GM04504 (cell line): ENCODE measurements around the gene PIK3AP1.
"Not testable (repeated sequence)": the region's sequence is repeated elsewhere in the genome, so short reads cannot be mapped to it uniquely, and the experiment has no call there.

Experiments used
- DNase-seq: peaks from one replicate; pipeline ENCODE4 v3.0.0-alpha.2; 2012; ENCODE audit warnings: low read depth

PIK3AP1 gene, protein sequence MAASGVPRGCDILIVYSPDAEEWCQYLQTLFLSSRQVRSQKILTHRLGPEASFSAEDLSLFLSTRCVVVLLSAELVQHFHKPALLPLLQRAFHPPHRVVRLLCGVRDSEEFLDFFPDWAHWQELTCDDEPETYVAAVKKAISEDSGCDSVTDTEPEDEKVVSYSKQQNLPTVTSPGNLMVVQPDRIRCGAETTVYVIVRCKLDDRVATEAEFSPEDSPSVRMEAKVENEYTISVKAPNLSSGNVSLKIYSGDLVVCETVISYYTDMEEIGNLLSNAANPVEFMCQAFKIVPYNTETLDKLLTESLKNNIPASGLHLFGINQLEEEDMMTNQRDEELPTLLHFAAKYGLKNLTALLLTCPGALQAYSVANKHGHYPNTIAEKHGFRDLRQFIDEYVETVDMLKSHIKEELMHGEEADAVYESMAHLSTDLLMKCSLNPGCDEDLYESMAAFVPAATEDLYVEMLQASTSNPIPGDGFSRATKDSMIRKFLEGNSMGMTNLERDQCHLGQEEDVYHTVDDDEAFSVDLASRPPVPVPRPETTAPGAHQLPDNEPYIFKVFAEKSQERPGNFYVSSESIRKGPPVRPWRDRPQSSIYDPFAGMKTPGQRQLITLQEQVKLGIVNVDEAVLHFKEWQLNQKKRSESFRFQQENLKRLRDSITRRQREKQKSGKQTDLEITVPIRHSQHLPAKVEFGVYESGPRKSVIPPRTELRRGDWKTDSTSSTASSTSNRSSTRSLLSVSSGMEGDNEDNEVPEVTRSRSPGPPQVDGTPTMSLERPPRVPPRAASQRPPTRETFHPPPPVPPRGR

DNA sequence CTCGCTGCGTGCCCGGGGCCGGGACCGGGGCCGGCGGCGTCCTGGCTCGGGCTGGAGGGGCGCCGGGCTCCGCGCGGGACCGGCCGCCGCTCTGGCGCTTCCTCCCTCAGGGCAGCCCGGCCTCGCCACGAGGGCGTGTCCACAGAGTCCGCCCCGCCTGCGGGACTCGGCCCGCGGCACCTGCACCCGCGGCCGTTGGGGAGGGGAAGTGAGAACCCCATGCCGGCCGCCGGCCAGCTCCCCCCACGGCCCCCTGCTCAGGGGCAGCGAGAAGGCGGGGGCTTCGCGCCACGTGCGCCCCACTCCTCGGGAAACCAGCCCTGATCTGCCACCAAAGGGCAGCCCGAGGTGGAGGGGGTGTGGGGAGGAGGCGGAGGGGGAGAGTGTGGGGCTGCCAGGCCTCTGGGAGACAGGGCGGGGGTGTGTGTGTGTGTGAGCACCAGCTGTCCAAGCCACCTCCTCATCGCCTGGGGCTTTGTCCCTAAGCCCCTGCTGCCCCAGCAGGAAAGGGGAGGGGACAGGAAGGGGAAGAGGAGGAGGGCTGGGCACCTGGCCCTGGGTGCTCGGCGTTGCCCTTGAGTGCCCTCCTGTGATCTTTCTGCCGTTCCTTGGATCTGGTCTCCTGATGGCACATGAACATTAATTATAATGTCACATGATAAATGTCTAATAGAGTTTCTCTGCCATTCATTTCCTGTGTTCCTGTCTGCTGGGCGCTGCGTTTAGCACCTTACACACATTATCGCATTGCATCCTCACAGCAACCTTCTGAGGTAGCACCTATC, at the start of gene PIK3AP1:
Gene PIK3AP1 (minus strand): TSS at position 93 of the 785 bp plus-strand sequence. CDS start 120 bp downstream, outside the sequence.
- DNase-seq, result no peak

DNA sequence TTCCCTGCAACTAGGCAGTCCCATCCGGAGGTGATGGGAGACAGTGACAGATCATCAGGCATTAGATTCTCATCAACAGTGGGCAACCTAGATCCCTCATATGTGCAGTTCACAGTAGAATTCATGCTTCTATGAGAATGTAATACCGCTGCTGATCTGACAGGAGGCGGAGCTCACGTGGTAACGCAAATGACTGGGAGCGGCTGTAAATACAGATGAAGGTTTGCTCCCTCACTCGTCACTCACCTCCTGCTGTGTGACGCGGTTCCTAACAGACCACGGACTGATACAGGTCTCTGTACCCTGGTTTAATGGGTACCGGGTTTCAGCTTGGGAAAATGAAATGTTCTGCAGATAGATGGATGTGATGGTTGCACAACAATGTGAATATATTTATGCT, 47.8 kb upstream of the PIK3AP1 start:
- DNase-seq, result no peak

DNA sequence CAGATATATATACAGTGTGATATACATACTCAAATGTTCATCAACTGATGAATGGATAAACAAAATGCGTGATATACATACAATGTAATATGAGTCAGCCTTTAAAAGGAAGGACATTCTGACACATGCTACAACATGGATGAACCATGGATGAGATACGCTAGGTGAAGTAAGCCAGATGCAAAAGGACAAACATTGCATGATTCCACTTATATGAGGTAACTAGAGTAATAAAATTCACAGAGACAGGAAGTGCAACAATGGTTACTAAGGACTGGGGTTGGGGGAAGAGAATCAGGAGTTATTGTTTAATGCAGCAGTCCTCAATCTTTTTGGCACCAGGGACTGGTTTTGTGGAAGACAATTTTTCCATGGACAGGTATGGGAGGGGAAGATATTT, 47.3 kb upstream of the PIK3AP1 start:
- DNase-seq, result peak; percentile 5

DNA sequence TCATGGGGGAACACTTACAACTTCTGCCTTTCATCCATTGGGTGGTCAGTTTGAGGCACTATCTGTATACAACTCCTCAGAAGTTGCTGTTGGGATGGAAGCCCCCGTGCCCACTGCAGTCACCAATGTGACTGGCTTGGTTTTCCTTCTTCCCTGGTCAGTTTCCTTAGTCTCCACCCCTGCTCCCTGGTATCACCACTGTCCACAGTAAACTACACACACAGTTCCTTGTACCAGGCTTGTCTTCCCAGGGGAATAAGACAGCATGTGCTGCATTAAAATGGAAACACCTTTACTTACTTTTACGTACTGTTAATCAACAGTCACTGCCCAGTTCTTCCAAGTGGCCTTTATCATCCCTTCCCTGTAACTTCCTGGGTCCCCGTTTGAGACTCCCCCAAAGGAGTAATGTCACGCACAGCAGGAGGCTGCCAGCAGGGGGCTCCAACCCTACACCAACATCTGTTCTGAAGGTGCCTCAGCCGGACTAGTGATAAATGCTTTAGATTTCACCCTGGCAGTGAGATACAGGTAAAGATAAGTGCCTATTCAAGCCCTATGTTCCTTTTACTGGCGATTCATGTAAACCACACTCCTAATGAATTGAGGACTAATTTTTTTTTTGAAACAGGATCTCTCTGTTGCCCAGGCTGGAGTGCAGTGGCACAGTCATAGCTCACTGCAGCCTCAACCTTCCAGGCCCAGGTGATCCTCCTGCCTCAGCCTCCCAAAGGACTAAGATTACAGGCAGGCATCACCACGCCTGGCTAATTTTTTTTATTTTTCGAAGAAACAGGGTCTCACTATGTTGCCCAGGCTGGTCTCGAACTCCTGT, 45.3 kb upstream of the PIK3AP1 start:
- DNase-seq, result peak; percentile 29

DNA sequence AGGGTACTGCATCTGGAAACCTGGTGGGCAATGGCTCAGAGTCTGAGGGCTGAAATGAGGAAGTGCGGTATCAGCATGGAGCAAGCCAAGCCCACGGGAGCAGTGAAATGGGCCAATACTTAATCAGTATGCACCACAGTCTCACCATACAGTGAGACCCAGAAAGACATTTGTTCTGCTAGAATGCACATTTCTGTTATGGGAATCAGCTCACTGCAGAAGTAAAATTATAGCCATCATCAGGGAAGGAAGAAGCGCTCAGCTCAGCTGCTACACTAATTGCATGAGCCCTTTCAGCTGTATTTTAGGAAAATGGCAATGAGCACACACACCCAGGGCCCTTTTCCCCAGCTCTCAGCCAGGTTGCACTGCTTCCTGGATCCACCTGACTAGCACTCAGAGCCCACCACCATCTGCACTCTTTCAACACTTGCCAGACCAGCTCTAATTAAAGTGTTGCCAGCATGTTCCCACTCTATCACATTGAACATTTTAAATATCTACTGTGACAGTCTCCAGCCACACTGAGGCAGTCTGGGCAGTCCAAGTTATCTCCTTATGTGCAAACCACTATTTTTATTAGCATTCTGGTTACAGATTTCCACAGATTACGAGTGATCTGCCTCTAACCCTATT, 44.2 kb upstream of the PIK3AP1 start:
- no peak for DNase-seq

DNA sequence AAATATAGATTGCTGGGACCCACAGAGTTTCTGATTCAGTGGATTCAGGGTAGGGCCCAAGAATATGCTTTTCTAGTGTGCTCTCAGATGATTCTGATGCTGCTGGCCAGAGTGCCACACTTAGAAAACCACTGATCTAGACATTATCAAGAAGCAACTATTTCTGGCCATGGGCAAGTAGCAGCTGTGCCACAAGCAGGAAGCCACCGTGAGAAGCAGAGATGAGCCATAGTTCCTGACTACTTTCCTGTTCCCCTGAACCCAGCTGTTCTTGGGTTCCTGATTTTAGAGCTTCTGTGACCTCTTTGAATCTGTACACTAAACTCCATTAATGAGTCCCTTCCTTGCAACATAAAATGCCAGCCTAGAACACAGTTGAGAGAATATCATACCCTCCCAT, 38.1 kb upstream of the PIK3AP1 start:
- no peak for DNase-seq

DNA sequence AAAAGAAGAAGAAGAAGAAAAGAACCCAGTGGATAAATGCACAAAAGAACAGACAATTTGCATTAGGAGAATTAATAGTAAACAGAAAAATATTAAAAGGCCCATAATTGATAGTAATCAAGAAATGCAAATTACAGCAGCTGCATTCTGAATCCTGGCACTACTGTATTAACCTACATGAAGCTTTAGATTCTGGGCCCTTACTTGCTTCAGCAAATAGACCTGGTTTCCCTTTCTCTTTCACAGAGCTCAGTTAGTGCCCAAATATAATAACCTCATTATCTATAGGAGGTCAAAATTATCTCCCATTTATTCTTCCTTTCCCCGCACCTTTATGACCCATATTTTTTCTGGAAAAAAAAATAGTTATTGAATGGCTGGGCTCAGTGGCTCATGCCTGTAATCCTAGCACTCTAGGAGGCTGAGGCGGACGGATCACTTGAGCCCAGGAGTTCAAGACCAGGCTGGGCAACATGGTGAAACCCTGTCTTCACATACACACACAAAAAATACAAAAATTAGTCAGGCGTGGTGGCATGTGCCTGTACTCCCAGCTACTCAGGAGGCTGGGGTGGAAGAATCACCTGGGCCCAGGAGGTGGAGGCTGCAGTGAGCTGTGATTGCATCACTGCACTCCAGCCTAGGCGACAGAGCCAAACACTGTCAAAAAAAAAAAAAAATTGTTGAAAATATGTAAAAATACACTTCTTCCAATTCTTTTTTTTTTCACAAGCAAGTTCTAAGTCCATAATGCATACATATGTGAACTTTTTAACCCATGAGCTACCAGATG, 36.0 kb upstream of the PIK3AP1 start:
- DNase-seq, result no peak

DNA sequence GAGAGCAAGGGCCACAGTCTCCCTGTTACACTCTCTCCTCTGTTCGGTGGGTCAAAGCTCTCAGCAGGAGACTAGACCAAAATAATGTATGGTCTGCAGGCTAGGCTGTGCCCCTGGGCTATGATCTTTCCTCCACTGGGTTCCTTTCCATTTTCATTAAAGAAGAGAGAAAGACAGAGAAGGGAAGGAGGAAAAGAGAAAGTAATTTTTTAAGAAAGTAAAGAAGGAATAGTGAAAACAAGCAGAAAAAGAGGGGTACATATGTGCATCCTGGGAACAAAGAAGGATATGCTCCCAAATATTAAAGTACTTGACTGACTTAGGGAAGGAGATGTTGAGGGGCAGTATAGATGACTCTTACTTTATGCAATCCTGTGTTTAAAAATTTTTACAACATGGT, 33.6 kb upstream of the PIK3AP1 start:
- DNase-seq, result no peak

DNA sequence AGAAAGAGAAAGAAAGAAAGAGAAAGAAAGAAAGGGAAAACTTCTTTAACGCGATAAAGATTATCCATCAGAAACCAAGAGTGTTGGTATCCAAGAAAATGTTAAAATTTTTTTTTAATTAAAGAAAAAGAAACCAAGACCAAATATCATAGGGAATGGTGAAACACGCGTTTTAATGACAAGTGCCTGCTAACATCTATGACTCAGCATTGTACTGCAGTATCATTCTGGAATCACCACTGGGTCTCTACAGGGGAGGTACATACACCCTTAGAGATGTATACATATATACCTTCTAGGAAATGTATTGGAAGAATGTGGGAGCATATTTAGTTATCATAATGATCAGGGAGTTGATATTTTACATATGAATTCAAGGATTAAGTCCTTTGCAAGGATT, 32.1 kb upstream of the PIK3AP1 start:
- no peak for DNase-seq

DNA sequence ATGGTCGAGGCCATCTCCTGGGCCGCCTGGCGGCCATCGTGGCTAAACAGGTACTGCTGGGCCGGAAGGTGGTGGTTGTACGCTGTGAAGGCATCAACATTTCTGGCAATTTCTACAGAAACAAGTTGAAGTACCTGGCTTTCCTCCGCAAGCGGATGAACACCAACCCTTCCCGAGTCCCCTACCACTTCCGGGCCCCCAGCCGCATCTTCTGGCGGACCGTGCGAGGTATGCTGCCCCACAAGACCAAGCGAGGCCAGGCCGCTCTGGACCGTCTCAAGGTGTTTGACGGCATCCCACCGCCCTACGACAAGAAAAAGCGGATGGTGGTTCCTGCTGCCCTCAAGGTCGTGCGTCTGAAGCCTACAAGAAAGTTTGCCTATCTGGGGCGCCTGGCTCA, 30.0 kb upstream of the PIK3AP1 start:
- DNase-seq, result not testable (repeated sequence)

DNA sequence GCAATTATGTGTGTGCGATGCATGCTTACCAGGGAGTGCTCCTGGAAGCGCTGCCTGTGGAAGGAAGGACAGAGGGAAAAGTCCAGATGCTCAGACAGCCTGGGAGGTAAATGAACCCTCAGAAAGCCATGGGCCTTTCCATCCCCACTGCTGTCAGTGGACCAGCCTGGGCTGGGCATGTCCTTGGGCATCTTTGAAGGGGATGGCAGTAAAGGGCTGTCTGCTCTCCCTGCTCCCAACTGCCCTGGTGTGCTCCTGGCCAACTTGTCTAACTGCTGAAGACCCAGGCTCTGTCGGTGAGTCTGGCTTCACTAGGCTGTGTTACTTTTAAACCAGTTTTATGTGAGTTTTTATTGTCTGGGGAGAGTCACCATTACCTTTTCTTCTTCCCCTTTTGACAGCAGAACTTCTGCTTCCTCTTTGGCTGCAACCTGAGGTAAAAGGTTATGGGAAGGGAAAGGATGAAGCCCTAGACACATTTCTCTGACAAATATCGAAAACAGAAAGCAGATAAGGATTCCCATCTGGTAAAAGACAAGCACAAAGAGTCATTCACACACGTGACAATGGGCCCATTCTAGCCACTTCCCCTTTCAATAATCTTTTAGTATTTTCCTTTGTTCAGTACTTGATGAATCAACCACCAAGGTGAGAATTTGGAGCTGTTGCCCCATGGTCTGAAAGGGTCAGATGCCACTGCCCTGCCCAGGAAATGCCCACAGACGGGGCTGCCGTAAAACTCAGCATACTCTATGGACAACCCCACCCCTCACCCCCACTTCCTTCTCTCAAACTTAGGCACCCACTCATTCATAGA, 27.6 kb upstream of the PIK3AP1 start:
- DNase-seq, result no peak

DNA sequence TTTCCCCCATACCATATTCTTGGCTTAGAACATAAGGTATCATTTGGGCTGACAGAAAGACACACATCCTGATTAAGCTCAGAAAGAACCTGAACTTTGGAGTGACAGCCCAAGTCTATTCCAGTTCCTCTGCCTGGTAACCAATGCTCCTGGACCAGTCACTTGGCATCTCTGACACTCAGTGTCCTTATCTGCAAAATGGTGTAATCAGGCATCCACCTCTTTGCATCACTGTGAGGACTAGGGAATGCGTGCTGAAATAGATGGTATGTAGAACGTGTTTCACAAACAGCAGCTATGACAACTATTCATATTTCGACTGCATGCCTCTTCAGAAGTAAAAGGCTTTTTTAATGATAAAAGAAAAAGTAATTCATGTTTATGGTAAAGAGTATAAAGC, 26.2 kb upstream of the PIK3AP1 start:
- DNase-seq, result no peak

DNA sequence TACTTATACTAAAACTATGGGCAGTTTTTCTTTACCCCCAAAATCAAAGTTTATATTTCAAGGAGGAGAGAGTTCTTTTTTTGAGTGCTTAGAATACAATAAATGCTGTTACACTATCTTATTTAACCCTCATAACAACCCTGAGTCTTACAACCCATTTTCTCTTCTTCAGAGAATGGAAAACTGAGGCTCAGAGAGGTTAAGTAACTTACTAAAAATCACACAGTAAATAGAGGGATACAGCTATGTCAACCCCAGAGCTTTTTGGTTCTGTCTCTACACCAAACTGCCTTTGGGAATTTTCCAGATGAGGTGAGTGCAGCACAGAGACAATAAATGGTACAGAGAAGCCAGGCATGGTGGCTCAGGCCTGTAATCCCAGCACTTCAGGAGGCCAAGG, 25.6 kb upstream of the PIK3AP1 start:
- DNase-seq, result no peak

DNA sequence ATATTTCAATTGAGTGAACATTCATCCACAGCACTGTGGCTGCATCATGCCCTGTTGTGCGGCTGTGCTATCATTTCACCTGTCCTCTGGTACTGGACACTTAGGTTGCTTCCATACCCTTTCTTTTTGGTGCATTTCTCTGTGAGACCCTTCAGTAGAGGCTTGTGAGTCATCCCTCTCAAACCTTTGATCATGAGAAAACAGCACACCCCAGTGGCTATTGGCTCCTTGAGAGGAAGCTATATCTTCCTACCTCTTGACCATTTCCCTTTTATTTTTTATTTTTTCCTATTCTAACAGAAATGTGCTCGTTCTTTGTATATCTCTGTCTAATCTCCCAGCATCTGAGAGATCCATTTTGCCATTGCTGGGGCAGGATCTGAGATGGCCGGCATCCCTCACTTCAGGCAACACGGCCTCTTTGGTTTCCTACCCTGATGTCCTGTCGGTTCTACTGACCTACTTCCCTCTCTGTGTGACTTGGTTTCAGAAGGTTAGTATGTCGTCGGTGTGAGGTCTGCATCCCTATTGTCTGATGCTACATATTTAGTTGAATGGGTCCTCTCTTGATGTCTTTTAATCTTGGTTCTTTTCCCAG, 23.8 kb upstream of the PIK3AP1 start:
- DNase-seq, result no peak

DNA sequence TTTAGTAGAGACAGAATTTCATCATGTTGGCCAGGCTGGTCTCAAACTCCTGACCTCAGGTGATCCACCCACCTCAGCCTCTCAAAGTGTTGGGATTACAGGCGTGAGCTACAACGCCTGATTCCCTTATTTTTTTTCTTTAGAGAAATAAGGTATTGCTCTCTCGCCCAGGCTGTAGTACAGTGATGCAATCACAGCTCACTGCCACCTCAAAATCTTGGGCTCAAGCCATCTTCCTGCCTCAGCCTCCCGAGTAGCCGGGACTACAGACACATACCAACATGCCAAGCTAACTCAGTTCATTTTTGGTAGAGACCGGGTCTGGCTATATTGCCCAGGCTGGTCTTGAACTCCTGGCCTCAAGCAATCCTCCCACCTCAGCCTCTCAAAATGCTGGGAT, 21.2 kb upstream of the PIK3AP1 start:
- DNase-seq, result not testable (repeated sequence)

DNA sequence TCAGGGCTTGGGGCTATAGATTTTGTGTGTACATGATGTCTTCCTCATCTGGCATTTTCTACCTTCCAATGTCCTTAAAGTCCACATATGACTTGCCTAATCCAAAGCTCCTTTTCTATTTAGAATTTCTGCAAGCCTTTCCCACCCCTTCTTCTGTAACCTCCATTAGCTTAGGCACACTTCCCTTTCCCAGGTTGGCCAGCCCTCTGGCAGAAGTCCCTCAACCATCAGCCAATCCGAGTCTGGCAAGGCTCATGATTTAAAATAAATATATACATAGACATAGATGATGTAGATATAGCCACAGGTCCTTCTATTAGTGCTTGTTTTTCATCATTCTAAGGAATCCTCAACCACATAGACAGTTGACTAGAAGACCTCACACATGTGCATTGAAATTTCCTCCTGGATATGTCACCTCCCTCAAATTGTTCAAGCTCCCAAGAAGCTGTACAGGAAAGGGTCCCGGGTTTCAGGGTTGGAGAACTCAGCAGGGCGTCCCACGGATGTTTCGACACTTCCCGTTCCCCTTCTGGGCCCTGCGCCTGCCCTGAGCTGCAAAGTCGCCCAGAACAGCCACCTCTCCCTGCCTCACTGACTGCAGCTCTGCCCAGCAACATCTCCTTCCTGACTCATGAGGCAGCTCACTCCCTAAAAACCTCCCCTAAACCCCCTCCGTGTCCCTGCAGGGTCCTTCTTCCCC, 20.4 kb upstream of the PIK3AP1 start:
- DNase-seq, result no peak

DNA sequence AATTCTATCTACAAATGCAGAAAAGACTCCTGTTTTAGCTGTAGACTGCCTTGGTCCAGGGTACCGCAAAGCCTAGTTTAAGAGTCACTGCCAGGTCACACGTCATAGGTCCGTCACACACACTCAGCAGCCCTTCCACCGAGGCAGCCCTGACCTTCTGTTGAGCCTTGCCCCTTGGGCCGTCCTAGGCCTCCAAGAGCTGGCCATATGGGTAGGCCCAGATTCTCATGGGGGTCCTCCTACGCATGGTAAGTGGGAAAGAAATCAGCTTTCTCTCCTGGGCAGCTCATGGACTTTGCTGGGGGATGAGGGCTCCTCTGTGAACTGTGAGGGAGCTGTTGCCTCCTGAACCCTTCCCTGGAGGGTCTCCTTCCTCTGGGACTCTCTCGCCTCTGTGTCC, 19.8 kb upstream of the PIK3AP1 start:
- no peak for DNase-seq

DNA sequence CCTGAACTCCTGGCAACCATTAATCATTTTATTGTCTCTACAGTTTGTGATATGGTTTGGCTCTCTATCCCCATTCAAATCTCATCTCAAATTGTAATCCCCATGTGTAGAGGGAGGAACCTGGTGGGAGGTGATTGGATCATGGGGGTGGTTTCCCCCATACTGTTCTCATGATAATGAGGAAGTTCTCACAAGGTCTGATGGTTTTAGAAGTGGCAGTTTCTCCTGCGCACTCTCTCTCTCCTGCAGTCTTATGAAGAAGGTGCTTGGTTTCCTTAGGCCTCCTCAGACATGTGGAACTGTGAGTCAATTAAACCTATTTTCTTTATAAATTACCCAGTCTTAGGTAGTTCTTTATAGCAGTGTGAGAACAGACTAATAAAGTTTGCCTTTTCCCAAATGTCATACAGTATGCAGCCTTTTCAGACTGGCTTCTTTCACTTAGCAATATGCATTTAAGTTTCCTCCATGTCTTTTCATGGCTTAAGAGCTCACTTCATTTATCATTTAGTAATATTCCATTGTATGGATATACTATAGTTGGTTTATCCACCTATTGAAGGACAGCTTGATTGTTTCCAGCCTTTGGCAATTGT, 17.1 kb upstream of the PIK3AP1 start:
- DNase-seq, result not testable (repeated sequence)
